AG20443 (cell line): ENCODE data around the gene COMMD10.
"Not testable (repeated sequence)": the region's sequence is repeated elsewhere in the genome, so short reads cannot be mapped to it uniquely, and the experiment has no call there.

Experiments
- DNase-seq: peaks from one replicate; pipeline ENCODE4 v3.0.0; 2012; ENCODE audit warnings: low spot score, mixed read lengths

The COMMD10 gene

GRCh38 chr5:116084871-116085715 lies at the start of gene COMMD10:
Gene COMMD10 (plus strand): TSS chr5:116085025.
- DNase-seq, result peak; percentile 88

- DNase-seq, result no peak
These were observed 49.7 kb upstream of the COMMD10 start for GRCh38 chr5:116035123-116035522.

- DNase-seq, result no peak
These were observed 47.5 kb upstream of the COMMD10 start for GRCh38 chr5:116037236-116037822.

- DNase-seq, result no peak
These were observed 46.0 kb upstream of the COMMD10 start for GRCh38 chr5:116038817-116039216.

GRCh38 chr5:116042375-116042774 lies 42.5 kb upstream of the COMMD10 start:
- DNase-seq, result no peak

- no peak for DNase-seq
These were observed 40.8 kb upstream of the COMMD10 start for GRCh38 chr5:116044073-116044472.

GRCh38 chr5:116045821-116046220 lies 39.0 kb upstream of the COMMD10 start:
- no peak for DNase-seq

GRCh38 chr5:116046261-116046660 lies 38.6 kb upstream of the COMMD10 start:
- no peak for DNase-seq

GRCh38 chr5:116046823-116047222 lies 38.0 kb upstream of the COMMD10 start:
- DNase-seq, result no peak

GRCh38 chr5:116058346-116058936 lies 26.4 kb upstream of the COMMD10 start:
- DNase-seq, result no peak

GRCh38 chr5:116062352-116062751 lies 22.5 kb upstream of the COMMD10 start:
- no peak for DNase-seq

- no peak for DNase-seq
These were observed 20.9 kb upstream of the COMMD10 start for GRCh38 chr5:116063950-116064349.

- peak; percentile 41 for DNase-seq
These were observed 16.7 kb upstream of the COMMD10 start for GRCh38 chr5:116068028-116068632.

- DNase-seq, result no peak
These were observed 13.6 kb upstream of the COMMD10 start for GRCh38 chr5:116071211-116071610.

GRCh38 chr5:116075191-116075831 lies 9.5 kb upstream of the COMMD10 start:
- no peak for DNase-seq

- DNase-seq, result no peak
These were observed 8.3 kb upstream of the COMMD10 start for GRCh38 chr5:116076496-116076895.

- no peak for DNase-seq
These were observed 6.6 kb upstream of the COMMD10 start for GRCh38 chr5:116078199-116078598.

- DNase-seq, result peak; percentile 74
These were observed 536 bp upstream of the COMMD10 start for GRCh38 chr5:116084287-116084691.

GRCh38 chr5:116086309-116086708 lies 1.5 kb downstream of the COMMD10 start:
- not testable (repeated sequence) for DNase-seq

GRCh38 chr5:116088062-116088461 lies 3.2 kb downstream of the COMMD10 start:
- no peak for DNase-seq

GRCh38 chr5:116090302-116090701 lies 5.5 kb downstream of the COMMD10 start:
- no peak for DNase-seq

GRCh38 chr5:116091416-116091815 lies 6.6 kb downstream of the COMMD10 start:
- no peak for DNase-seq
